ENCODE results near the gene CYP11A1.
"Not testable (repeated sequence)": the region's sequence is repeated elsewhere in the genome, so short reads cannot be mapped to it uniquely, and the experiment has no call there.

The CYP11A1 gene

DNA sequence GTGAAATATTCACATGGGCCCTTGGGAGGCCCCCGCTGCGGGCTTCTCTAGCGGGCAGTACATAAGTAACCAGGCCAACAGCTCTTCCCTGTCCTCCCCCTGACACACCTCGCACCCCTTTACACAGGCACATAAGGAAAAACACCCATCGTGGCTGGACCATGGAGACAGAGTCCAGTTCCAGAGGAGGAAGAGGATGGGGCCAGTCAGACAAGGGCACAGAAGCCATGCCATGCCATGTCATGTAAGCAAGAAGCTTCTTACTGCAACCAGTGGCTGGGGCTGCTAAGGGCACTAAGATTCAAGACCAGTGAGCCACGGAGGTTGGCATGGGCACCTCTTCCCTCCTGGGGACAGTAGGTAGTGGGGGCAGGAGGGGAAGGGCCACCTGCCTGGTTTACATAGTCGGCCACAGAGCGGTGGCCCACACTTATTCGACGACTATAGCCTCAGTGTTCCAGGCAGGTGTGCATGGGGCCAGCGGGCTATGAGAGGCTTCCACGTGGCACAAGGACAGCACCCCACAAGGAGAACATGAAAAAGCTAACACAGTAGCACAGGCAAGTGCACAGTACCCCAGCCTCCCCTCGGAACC, 5.7 kb upstream of the CYP11A1 start:
- DNase-seq: no peak

DNA sequence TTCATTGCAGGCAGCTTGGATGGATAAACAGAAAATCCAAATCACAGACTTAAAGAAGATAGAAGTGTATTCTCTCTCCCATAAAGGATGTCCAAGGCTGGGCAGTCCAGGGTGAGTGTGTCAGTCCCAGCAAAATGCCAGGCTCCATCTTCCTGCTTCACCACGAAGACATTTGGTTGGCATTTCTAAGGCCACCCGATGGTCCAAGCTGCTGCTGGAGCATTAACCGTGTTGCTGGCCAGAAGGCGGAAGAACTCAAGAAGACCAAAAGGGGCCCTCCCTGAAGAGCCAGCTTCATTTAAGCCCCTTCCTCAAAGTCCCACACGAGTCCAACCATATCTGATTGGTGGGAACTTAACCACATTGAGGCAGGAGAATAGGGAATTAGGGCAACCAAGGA, 3.0 kb upstream of the CYP11A1 start:
- no peak for DNase-seq

DNA sequence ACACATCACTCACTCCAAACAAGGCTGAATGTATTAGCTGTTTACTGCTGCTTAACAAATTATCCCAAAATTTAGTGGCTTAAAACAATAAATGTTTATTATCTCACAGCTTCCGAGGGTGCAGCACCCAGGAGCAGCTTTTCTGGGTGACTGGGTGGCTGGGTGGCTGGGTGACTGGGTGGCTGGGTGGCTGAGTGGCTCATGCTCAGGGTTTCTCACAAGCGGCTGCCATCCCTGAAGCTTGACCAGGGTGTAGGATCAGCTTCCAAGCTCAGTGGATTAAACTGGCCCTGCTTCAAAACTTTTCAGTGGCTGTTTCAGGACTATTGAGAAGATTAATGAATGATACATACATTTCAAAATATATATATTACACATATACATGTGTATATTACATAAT, 2.3 kb upstream of the CYP11A1 start:
- no peak for DNase-seq

DNA sequence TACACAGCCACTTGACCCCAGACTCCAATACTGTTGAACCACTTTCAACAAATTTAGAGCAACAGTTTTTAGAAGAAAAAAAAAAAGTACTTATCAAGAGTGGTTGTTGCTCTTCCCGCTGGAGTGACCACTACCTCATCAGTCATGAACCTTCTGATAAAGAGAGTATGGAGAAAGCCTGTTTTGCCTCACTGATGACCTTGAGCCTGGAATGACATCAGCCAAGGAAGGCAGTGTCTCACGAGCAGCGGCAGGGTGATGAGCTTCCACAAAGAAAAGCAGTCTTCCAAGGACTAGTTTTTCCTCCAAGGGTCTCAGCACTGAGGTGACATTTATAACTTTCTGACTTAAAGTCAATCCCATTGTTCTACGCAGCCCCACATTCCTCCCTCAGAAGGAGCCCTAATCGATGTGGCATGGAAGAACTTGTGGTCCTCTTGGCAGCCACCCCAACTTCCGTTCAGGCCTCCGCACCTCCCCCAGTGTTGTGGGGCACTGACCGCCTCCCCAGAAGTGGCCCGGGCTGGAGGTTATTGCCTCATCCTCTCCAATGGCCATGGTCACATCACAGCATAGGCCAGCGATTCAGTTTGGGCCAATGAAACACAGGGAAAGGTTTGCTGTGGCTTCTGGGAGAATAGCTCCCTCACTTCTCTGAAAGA, 1.8 kb upstream of the CYP11A1 start:
- no peak for DNase-seq

DNA sequence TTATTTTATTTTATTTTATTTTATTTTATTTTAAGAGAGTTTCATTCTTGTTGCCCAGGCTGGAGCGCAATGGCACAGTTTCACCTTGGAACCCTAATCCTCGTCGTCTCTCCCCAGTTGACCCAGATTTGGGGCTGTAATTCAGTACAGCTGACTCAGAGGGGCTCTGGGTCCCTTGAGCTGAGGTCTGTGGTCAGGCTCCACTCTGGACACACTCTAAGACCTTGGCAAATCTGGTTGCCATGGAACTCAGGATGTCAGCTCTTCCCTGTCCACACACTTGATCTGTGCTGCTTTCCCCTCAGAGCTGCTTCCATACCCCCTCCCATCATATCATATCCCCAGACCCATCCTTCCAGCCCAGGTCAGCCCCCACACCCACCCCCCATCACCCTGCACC, 675 bp upstream of the CYP11A1 start:
- no peak for DNase-seq

DNA sequence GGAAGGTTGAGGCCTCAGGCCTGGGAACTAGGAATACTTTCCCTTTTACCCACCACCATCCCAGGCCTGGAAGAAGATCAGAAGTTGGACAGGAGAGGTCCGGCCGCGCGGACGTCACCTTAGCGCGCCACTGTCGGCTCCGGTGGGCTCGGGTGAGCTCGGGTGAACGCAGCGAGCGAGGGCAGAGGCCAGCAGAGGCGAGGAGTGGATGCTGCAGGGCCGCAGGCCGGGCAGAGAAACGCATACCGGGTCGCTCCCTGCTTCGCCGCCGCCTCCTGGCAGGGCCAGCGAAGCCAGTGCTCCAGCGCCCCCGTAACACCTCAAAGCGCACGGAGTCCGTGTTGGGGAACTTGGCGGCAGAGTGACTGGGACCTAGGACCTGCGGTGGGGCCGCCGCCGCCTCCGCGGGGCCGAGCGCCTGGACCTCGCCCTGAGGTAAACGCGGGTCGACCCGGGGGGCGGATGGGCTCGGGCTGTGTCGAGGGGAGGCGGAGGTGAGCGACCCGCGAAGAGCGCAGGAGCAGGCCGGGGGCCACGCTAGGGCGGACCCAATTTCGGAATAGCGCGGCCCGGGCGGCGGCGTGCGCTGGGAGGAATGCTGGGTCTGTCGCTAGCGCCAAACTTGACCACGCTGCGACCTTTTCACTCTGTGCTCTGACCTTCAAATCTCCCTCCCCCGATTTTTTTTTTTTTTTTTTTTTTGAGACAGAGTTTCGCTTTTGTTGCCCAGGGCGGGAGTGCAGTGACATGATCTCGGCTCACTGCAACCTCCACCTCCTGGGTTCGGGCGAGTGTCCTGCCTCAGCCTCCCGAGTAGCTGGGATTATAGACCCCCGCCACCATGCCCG, 1.6 kb downstream of the CYP11A1 start:
- DNase-seq: peak; percentile 43

DNA sequence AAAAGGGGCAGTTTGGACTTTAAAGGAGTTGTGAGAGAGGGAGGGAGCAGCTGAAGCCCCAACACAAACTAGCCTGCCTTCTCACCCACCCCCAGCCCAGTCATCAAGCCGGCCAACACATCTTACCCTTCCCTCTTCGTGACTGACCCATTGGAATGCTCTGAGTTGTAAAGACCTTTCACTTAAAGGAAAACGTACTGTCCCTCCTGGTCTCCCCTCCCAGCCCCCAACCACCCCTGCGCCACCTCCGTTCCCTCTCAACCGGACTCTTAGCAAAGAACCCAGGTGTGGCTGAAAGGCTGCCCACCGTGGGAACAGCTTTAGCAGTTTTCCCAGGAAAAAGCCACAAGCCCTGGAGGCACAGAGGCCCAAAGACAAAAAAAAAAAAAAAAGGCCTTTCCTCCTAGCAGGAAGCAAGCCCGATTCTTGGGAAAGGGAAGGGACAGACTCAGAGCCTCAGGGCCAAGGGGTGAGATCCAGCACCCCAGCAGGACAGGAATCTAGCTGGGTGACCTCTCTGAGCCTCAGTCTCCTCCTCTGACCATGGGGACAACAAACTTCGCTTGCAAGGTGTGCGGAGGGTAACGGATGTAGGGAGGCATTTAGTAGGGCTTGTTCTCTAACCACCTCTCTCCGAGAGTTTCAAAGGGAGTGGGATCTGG, 2.4 kb downstream of the CYP11A1 start:
- DNase-seq: no peak

DNA sequence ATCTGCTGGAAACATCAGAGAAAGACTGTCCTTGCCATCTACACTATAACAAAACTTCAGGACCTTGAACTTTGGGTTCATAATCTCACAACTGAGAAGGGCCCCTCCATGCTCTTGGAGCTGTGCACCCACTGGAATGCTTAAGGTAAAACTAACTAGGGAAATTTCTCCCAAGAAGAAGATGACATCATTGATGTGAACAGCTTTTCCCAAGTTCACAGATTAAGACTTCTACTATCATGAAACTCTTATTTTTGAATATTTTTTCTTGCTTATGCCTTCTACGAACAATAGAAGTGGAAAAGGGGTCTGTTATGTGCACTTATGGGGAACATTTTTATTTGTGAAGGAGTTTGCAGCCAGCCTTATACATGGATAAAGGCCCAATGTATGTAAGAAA, 5.0 kb downstream of the CYP11A1 start:
- DNase-seq: no peak

DNA sequence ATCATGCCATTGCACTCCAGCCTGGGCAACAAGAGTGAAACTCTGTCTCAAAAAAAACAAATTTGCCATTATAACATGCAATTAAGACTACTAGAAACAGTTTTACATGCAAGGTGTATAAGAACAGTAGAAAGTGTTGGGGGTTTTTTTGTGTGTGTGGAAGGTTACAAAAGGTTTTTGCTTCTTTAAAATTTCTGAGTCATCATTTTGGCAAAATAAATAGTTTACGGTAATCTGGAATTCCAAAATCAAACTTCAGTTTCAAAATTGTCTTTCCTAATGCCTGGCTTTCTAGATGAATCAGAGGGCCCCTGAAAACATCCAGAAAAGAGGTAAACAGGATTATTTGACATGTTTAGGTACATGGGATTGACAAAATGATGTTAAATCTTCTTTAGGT, 6.6 kb downstream of the CYP11A1 start:
- not testable (repeated sequence) for DNase-seq

DNA sequence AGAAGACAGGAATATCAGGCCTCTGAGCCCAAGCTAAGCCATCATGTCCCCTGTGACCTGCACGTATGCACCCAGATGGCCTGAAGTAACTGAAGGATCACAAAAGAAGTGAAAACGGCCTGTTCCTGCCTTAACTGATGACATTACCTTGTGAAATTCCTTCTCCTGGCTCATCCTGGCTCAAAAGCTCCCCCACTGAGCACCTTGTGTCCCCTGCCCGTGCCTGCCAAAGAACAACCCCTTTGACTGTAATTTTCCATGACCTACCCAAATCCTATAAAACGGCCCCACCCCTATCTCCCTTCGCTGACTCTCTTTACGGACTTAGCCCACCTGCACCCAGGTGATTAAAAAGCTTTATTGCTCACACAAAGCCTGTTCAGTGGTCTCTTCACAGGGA, 8.1 kb downstream of the CYP11A1 start:
- DNase-seq: not testable (repeated sequence)

DNA sequence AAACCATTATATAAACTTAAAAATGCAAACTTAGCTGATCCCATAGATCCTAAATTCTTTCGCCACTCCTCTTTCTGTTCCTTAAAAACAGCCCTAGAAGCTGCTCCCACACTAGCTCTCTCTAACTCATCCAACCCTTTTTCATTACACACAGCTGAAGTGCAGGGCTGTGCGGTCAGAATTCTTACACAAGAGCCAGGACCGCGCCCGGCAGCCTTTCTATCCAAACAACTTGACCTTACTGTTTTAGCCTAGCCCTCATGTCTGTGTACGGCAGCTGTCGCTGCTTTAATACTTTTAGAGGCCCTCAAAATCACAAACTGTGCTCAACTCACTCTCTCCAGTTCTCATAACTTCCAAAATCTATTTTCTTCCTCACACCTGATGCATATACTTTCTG, 9.9 kb downstream of the CYP11A1 start:
- not testable (repeated sequence) for DNase-seq

DNA sequence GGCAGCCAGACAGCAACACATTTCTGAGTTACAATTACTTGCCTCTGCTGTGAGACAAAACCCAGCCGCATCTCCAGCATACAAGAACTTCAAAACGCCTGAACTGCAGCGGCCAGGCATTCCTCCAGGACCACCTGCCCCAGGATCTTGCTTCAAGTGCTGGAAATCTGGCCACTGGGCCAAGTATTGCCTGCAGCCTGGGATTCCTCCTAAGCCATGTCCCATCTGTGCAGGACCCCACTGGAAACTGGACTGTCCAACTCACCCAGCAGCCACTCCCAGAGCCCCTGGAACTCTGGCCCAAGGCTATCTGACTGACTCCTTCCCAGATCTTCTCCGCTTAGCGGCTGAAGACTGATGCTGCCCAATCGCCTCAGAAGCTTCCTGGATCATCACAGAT, 11.4 kb downstream of the CYP11A1 start:
- not testable (repeated sequence) for DNase-seq

DNA sequence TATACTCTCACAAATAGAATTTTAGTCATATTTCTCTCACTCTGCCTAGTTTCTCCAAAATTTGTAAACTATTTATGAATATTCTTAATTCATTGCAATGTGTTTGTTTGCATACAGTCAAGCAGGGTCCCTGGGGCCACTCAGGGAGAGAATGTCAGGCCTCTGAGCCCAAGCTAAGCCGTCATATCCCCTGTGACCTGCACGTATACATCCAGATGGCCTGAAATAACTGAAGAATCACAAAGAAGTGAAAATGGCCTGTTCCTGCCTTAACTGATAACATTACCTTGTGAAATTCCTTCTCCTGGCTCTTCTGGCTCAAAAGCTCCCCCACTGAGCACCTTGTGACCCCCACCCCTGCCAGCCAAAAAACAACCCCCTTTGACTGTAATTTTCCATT, 13.5 kb downstream of the CYP11A1 start:
- not testable (repeated sequence) for DNase-seq

DNA sequence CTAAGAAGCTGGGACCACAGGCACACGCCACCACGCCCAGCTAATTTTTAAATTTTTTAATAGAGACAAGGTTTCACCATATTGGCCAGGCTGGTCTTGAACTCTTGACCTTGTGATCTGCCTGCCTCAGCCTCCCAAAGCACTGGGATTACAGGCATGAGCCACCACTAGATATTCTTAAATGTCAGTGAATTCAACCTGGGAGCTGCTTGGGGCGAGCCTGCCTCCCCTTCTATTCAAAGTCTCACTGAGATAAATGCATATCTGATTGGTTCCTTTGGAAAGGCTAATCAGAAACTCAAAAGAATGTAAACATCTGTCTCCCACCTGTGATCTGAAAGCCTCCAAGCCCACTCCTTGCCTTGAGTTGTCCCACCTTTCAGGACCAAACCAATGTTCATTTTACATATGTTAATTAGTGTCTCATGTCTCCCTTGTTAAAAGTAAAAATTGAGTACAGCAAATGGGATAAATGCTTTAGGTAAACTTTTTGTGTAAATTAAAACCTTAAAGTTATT, 15.0 kb downstream of the CYP11A1 start:
- no peak for DNase-seq

DNA sequence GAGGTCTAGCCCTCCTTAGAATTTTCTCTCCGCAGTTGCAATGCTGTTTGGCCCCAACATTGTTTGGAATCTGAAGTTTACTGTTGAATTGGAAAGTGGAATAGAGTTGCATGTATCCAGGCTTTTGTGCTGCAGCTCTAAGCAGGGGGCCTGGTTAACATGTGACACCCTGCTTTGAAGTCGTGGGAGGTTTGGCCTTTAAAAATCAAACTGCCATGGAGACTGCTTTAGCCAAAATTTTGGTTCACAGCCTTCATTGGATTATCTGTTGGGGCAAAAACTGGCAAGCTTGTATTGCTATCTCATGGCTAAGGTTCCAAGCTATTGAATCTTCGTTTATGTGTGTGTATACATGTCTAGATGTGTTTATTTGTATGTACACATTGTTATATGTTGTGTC, 15.8 kb downstream of the CYP11A1 start:
- no peak for DNase-seq

DNA sequence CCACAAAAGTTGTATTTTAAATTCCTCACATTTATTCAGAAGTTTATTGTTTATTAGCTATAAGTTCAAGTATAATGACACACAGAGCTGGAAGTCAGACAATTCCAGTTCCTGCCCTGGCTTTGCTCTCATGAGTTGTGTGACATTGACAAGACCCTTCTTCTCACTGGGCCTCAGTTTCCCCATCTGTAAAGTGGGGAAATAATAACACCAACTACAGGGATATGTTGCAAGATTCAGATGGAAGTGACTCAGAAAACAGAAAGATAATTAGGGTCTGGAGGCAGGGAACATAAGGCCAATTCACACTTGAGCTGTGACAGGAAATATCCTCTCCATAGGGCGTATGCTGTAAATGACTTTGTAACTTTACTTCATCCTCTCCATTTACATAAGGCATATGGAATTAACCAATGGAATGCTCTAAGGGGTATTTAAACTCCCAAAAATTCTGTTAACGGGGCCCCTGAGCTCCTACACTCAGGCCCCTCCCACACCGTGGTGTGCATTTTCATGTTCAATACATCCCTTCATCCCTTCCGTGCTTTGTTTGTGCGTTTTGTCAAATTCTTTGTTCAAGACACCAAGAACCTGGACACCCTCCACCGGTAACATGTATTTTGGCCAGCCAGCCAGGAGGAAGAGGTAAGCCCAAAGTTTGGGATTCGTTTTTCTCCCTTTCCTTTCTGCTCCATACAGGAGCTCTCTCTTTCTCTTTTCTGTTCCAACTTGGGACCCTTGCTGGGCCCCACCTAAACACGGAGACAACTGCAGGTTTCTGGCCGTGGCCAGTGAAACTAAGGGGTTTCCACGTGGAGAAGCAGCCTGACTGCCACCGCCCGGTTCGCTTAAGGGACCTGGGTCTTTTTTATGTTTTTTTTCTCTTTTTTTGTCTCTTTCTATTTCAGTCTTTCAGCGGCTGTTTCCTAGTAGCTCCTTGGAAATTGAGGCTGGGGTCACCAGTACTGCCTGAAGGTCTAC, 16.9 kb downstream of the CYP11A1 start:
- DNase-seq: no peak

DNA sequence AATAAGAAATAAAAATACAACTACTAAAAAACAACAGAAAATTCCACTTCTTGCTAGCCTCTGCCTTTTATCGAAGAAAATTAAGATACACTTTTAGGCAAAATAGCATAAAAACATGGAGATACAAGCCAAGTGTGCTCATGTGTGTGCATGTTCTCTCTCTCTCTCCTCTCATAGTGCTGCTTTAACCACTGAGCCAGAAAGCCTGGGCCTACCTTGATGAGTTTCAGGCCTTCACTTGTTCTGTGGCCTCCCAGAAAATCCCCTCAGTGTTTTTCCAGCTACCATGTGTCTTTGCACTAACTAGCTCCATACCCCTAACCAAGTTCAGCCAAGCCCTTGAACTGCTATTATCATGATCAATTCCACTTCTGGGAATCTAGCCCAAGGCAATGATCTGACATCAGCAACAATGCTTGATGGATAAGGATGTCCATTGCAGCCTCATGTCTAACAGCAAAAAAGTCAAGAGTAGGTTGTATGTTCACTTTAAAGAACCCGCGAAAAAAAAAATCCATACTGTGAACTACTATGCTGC, 18.1 kb downstream of the CYP11A1 start:
- no peak for DNase-seq

DNA sequence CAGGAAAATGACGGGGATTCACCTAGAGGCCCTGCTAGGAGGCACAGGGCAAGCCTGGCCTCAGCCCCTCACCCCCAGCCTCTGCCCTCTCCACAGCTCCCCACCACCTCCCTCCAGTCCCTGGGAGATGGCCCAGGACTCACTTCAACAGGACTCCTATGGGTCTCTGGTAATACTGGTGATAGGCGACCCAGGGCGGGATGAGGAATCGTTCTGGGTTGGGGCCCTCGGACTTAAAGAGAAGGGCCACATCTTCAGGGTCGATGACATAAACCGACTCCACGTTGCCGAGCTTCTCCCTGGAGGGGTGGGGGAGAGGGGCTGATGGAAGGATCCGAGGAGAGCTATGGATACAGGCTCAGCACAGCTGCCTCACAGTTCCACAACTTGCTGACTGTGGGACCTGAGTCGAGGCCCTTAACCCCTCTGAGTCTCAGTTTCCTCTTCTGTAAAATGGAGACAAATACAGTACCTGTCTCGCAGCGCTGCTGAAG, 19.6 kb downstream of the CYP11A1 start:
- DNase-seq: no peak

DNA sequence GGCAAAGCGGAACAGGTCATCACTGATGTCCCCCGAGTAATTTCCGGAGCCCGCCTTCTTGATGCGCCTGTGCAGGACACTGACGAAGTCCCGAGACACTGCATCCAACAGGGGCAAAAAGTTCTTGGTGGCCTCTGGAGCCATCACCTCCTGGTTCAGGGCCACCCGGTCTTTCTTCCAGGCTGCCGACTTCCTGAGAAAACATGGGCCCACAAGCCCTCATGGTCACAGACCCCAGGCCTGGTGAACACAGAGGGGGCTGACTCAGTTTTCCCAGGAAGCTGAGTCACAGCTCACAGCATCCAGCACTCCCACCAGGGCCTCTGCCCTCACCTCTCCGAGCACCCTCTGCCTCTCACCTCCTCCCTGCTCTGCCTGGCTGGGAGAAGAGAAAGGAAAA, 22.4 kb downstream of the CYP11A1 start:
- DNase-seq: no peak

DNA sequence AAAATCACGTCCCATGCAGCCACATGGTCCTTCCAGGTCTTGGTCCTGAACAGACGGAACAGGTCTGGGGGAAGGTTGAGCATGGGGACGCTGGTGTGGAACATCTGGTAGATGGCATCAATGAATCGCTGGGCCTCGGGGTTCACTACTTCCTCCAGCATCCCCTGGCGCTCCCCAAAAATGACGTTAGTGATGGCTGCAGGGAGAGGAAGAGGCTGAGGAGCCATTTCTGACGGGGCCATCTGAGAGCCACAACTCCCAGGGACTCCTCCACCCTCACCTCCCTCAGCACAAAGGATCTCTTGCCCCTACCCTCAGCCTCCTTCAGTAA, 23.7 kb downstream of the CYP11A1 start:
- DNase-seq: no peak

DNA sequence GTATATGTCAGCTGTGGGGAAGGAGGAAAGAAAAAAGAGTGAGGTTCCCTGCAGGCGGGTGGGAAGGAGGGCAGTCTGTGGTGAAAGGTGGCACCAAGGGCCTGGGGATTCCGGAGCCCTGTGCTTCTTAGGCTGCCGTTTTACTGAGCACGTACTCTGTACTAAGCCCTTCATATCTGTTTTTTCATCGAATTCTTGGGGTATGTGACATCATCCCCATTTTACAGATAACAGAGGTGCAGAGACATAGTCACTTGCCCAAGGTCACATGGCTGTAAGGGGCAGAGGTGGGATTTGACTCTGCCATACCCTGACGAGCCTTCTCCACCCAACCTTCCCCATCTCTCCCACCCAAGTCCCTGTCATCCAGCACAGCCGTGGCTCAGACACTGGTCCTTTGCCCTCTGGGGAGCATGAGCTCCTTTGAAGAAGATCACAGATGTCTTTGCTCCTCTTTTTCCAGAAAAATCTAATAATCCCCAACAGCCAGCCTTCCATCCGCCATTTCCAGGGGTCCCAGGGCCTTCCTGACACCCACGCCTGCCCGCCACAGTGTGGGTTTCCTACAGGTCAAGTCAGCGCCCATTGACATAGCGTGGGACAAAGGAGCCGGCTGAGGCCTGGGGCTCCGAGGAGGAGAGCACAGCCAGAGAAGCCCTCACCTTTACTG, 24.2 kb downstream of the CYP11A1 start:
- DNase-seq: no peak
